HFF-Myc (cell line): ENCODE results near the gene PTPRN2.

ENCODE experiments used
- DNase-seq: peaks from one replicate; pipeline ENCODE4 v3.0.0-alpha.2; 2011; ENCODE audit warnings: low read depth; ENCODE audit errors: extremely low read depth
- H3K4me3 ChIP-seq: replicated peaks from 2 replicates; pipeline ENCODE4 v1.5.1; 2011; ENCODE audit warnings: low read depth, mild to moderate bottlenecking, control low read depth, low read length
- CTCF ChIP-seq: IDR thresholded peaks from 2 replicates; pipeline ENCODE4 v1.5.1; 2012; ENCODE audit warnings: mild to moderate bottlenecking, low read depth, low read length, control low read depth; ENCODE audit errors: missing control alignments

The PTPRN2 gene

GRCh38 chr7:157560710-157561522, 1026.7 kb downstream of the PTPRN2 start:
- TF ChIP-seq CTCF, result no peak
- no peak overlapping the region for H3K4me3 ChIP-seq
- DNase-seq, result no peak

GRCh38 chr7:157560258-157560654, 1027.4 kb downstream of the PTPRN2 start:
- no peak overlapping the region for H3K4me3 ChIP-seq
- no peak for DNase-seq
- TF ChIP-seq CTCF, result no peak

- DNase-seq, result no peak
- no peak for TF ChIP-seq CTCF
- H3K4me3 ChIP-seq, result no peak overlapping the region
Measured at GRCh38 chr7:157559596-157560257, 1027.9 kb downstream of the PTPRN2 start.

GRCh38 chr7:157558875-157559595, 1028.6 kb downstream of the PTPRN2 start:
- H3K4me3 ChIP-seq, result no peak overlapping the region
- no peak for TF ChIP-seq CTCF
- DNase-seq, result no peak

- no peak overlapping the region for H3K4me3 ChIP-seq
- DNase-seq, result no peak
- TF ChIP-seq CTCF, result no peak
Measured at GRCh38 chr7:157558516-157558874, 1029.1 kb downstream of the PTPRN2 start.

- no peak for DNase-seq
- TF ChIP-seq CTCF, result no peak
- H3K4me3 ChIP-seq, result no peak overlapping the region
Measured at GRCh38 chr7:157558061-157558460, 1029.6 kb downstream of the PTPRN2 start.
